ENCODE measurements around the gene NEDD8. TPM values are rescaled to one million over a fixed set of nuclear protein-coding genes. Genes with fewer than 3 reads are reported as not detected.

Gene NEDD8
- total and polyA plus RNA-seq, 4 donors, result 32.3 to 136 (median 78.1) TPM

DNA sequence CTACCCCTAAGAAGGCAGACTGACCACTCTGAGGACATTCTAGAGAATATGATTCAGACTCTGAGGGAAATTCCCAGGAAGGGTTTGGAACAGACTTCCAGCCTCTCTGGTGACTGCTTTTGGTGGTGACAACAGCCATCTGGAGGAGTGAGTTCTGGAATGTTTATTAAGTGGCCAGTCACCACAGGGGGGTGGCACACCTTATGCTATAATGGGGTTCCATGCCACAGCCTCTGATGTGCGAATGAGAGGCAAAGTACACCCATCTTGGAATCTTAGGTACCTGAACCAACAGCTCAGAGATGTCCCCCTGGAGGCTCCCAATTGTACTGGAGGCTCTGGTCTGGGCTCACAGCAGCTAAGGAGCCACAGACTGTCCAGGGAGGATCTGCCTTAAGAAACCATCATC lies 19.7 kb upstream of the NEDD8 start:
- TF ChIP-seq EGR1 (IDR thresholded peaks at IDR 0.05; ENCODE audit: low read depth in 2 of 2) (no peak), RXRA (IDR thresholded peaks at IDR 0.05) (no peak), NR2F2 (IDR thresholded peaks at IDR 0.05) (no peak)
- no peak overlapping the region for H3K9ac ChIP-seq (ENCODE audit: low read depth in 1 of 2, low read length in 2 of 2)
- H3K27ac ChIP-seq (ENCODE audit: low read depth in 1 of 2, low read length in 2 of 2), result no peak overlapping the region
- no peak overlapping the region for H3K4me3 ChIP-seq (ENCODE audit: low read depth in 1 of 3, low read length in 3 of 3)
- no peak for DNase-seq (ENCODE audit: low spot score)
- H3K4me1 ChIP-seq (ENCODE audit: control insufficient read depth in 4 of 4, insufficient read depth in 4 of 4, low read length in 3 of 4), result peaks cover 0 to 3% (median 0%) of the 10 kb centered on the region in 4 donors
- H3K9me3 ChIP-seq (ENCODE audit: control insufficient read depth in 4 of 4, low read length in 3 of 4), result no peaks in the 10 kb centered on the region
- 94% methylated on average over 1 of the region's 1 CpG for WGBS
- H3K27me3 ChIP-seq (ENCODE audit: control insufficient read depth in 4 of 4, insufficient read depth in 4 of 4, low read length in 3 of 4), result no peaks in the 10 kb centered on the region
- peaks cover 0 to 7% (median 1%) of the 10 kb centered on the region in 4 donors for H3K36me3 ChIP-seq (ENCODE audit: control insufficient read depth in 4 of 4, insufficient read depth in 3 of 4, low read depth in 1 of 4, low read length in 3 of 4)

DNA sequence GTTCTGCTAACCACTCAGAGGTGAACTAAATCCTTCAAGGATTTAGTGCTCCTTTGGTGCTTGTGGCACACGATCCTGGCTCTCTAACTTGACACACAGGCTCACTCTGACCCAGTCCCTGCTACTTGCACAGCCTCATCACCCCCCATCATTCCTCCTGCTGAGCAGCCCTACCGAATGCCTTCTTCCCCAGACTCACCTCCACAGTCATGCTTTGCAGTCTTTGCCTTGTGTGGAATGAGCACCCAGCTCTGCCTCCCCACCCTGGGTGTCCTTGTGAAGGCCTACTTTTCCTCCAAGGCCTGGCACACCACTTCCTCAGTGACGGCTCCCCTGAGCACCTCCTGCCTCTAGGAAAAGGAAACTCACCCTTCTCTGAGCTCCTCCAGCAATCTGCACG lies 18.2 kb upstream of the NEDD8 start:
- H3K4me3 ChIP-seq (ENCODE audit: low read depth in 1 of 3, low read length in 3 of 3), result no peak overlapping the region
- peaks cover 0 to 6% (median under 1%) of the 10 kb centered on the region in 4 donors for H3K4me1 ChIP-seq (ENCODE audit: control insufficient read depth in 4 of 4, insufficient read depth in 4 of 4, low read length in 3 of 4)
- TF ChIP-seq CTCF (IDR thresholded peaks at IDR 0.05; ENCODE audit: low read depth, low read length, missing input control), result no peak
- TF ChIP-seq FOXA1 (IDR thresholded peaks at IDR 0.05), result no peak
- no peak for TF ChIP-seq GABPA (IDR thresholded peaks at IDR 0.05 in 1 of 2, conservative IDR thresholded peaks at IDR 0.05 in 1 of 2)
- TF ChIP-seq ATF3 (IDR thresholded peaks at IDR 0.05), result no peak
- TF ChIP-seq, protein P1, sequence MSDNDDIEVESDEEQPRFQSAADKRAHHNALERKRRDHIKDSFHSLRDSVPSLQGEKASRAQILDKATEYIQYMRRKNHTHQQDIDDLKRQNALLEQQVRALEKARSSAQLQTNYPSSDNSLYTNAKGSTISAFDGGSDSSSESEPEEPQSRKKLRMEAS (IDR thresholded peaks at IDR 0.05), result no peak
- no peak for TF ChIP-seq HNF4G (IDR thresholded peaks at IDR 0.05)
- TF ChIP-seq JUND (IDR thresholded peaks at IDR 0.05), result no peak
- TF ChIP-seq FOXA2 (IDR thresholded peaks at IDR 0.05), result no peak
- TF ChIP-seq SP1 (IDR thresholded peaks at IDR 0.05), result no peak
- TF ChIP-seq, protein P2, sequence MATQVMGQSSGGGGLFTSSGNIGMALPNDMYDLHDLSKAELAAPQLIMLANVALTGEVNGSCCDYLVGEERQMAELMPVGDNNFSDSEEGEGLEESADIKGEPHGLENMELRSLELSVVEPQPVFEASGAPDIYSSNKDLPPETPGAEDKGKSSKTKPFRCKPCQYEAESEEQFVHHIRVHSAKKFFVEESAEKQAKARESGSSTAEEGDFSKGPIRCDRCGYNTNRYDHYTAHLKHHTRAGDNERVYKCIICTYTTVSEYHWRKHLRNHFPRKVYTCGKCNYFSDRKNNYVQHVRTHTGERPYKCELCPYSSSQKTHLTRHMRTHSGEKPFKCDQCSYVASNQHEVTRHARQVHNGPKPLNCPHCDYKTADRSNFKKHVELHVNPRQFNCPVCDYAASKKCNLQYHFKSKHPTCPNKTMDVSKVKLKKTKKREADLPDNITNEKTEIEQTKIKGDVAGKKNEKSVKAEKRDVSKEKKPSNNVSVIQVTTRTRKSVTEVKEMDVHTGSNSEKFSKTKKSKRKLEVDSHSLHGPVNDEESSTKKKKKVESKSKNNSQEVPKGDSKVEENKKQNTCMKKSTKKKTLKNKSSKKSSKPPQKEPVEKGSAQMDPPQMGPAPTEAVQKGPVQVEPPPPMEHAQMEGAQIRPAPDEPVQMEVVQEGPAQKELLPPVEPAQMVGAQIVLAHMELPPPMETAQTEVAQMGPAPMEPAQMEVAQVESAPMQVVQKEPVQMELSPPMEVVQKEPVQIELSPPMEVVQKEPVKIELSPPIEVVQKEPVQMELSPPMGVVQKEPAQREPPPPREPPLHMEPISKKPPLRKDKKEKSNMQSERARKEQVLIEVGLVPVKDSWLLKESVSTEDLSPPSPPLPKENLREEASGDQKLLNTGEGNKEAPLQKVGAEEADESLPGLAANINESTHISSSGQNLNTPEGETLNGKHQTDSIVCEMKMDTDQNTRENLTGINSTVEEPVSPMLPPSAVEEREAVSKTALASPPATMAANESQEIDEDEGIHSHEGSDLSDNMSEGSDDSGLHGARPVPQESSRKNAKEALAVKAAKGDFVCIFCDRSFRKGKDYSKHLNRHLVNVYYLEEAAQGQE (IDR thresholded peaks at IDR 0.05), result no peak
- no peak overlapping the region for H3K27ac ChIP-seq (ENCODE audit: low read depth in 1 of 2, low read length in 2 of 2)
- no peak for DNase-seq (ENCODE audit: low spot score)
- 83% methylated on average over 4 of the region's 4 CpGs for WGBS
- peaks cover 0 to 7% (median 1%) of the 10 kb centered on the region in 4 donors for H3K36me3 ChIP-seq (ENCODE audit: control insufficient read depth in 4 of 4, insufficient read depth in 3 of 4, low read depth in 1 of 4, low read length in 3 of 4)
- no peaks in the 10 kb centered on the region for H3K27me3 ChIP-seq (ENCODE audit: control insufficient read depth in 4 of 4, insufficient read depth in 4 of 4, low read length in 3 of 4)
- no peaks in the 10 kb centered on the region for H3K9me3 ChIP-seq (ENCODE audit: control insufficient read depth in 4 of 4, low read length in 3 of 4)
- H3K9ac ChIP-seq (ENCODE audit: low read depth in 1 of 2, low read length in 2 of 2), result no peak overlapping the region
